Measurements from ENCODE around the gene PPIL1. TPM values are rescaled to one million over a fixed set of nuclear protein-coding genes. Genes with fewer than 3 reads are reported as not detected.

PPIL1 gene
- total RNA-seq, 1 experiment from 2014 or later, result 87.8 TPM

DNA sequence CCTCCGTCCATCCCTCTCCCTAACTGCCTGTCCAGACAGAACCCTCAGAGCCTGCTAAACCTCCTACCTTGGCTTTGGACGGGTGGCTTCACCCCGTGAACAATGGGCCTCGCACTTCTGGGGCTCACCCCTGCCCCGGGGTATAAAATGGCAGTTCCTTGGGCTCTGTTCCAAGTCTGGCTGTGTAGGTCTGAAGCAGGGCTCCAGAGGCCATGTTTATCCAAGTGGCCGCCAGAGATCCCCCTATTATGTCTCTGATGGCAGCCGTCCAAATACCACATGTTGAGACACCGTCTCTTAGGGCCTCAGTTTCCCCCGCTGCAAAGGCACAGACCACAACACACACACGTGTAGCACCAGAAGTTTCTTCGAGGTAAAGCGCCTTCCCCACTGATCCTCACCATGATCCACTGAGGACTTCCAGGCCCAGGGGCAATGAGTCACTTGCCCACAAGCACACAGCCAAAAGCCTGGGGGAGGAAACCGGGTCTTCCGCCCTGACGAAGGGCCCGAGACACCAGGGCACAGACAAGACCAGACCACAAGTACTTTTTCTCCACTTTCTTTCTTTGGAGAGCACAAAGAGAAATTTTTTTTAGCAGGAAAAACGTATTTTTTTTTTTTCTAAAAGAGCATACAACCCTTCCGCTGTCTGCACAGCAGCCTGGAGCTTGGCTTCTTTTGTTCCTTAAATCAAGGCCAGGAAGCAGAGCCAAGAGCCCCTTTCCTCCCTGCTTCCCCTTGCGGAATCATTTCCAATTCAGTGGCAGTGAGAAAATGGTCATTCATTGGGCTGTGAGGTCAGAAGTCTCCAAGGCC lies 47.1 kb downstream of the PPIL1 start:
- Histone ChIP-seq H3K9ac (ENCODE audit: extremely low read depth, insufficient read length, low read length) (no peak overlapping the region), H3K27ac (ENCODE audit: insufficient read length, low read depth, low read length) (no peak overlapping the region), H2BK15ac (ENCODE audit: low read depth, low read length) (no peak overlapping the region), H2AK5ac (ENCODE audit: insufficient read length, low read length) (no peak overlapping the region), H2BK5ac (ENCODE audit: insufficient read length, low read length) (no peak overlapping the region), H3K23ac (ENCODE audit: insufficient read length, low read depth, low read length) (no peak overlapping the region), H3K9me3 (ENCODE audit: control insufficient read depth, low read depth, low read length) (no peaks in the 10 kb centered on the region), H3K4me1 (ENCODE audit: insufficient read depth, low read length) (no peaks in the 10 kb centered on the region), H3K23me2 (ENCODE audit: insufficient read length, low read depth, low read length, poor library complexity, severe bottlenecking) (no peaks in the 10 kb centered on the region), H4K20me1 (ENCODE audit: control insufficient read depth, insufficient read depth, insufficient read length) (no peaks in the 10 kb centered on the region), H4K91ac (ENCODE audit: insufficient read length, low read depth, low read length) (no peak overlapping the region), H2BK120ac (ENCODE audit: low read depth, low read length, poor library complexity, severe bottlenecking) (no peak overlapping the region), H3K79me1 (ENCODE audit: insufficient read depth, low read depth, low read length, poor library complexity, severe bottlenecking) (no peaks in the 10 kb centered on the region), H3K79me2 (ENCODE audit: insufficient read depth, low read length) (no peaks in the 10 kb centered on the region), H3K4ac (ENCODE audit: low read depth, low read length) (no peak overlapping the region), H3T11ph (ENCODE audit: low read length) (no peak overlapping the region), H4K5ac (ENCODE audit: insufficient read length, low read depth, low read length) (no peak overlapping the region), H4K8ac (replicated peaks; ENCODE audit: insufficient read length, low read depth, low read length) (no peak overlapping the region), H2BK12ac (ENCODE audit: insufficient read length, low read depth, low read length) (no peak overlapping the region), H2AFZ (ENCODE audit: low read length) (no peak overlapping the region), H3K4me2 (ENCODE audit: insufficient read depth, insufficient read length, low read length) (no peak overlapping the region), H2BK20ac (ENCODE audit: low read depth, low read length, poor library complexity, severe bottlenecking) (no peak overlapping the region), H3K27me3 (ENCODE audit: insufficient read depth, low read length) (no peaks in the 10 kb centered on the region), H3K56ac (ENCODE audit: insufficient read length, low read depth, low read length) (no peak overlapping the region), H3K14ac (ENCODE audit: insufficient read depth, low read length) (no peak overlapping the region; the same call in 1 of the 2 replicates), H3K18ac (ENCODE audit: insufficient read length, low read depth, low read length) (no peak overlapping the region)
- peaks cover 11 to 24% of the 10 kb centered on the region in 2 experiments; a peak in 3 of 4 replicates for H3K4me1 Mint-ChIP-seq
- no CpG with 5 or more reads among the region's 19 CpGs for WGBS (ENCODE audit: extremely low coverage, insufficient read length, low lambda C conversion rate)
- H3K4me3 Mint-ChIP-seq, result no peak overlapping the region
- no peaks in the 10 kb centered on the region for H3K9me3 Mint-ChIP-seq
- DNase-seq, result no peak
- H3K27ac Mint-ChIP-seq, result peak overlapping the region in 1 of 3 experiments; percentile 44; a peak in 2 of 7 replicates
- no peaks in the 10 kb centered on the region for H3K36me3 Mint-ChIP-seq (ENCODE audit: insufficient read depth in 1 of 3, low read depth in 3 of 3)
- peaks cover 13% of the 10 kb centered on the region for H3K27me3 Mint-ChIP-seq (ENCODE audit: low read depth)
- TF ChIP-seq, protein P1, sequence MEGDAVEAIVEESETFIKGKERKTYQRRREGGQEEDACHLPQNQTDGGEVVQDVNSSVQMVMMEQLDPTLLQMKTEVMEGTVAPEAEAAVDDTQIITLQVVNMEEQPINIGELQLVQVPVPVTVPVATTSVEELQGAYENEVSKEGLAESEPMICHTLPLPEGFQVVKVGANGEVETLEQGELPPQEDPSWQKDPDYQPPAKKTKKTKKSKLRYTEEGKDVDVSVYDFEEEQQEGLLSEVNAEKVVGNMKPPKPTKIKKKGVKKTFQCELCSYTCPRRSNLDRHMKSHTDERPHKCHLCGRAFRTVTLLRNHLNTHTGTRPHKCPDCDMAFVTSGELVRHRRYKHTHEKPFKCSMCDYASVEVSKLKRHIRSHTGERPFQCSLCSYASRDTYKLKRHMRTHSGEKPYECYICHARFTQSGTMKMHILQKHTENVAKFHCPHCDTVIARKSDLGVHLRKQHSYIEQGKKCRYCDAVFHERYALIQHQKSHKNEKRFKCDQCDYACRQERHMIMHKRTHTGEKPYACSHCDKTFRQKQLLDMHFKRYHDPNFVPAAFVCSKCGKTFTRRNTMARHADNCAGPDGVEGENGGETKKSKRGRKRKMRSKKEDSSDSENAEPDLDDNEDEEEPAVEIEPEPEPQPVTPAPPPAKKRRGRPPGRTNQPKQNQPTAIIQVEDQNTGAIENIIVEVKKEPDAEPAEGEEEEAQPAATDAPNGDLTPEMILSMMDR (conservative IDR thresholded peaks at IDR 0.05), result no peak

Measured in H9 (cell line).